ENCODE data around the gene CNKSR3. TPM values are rescaled to one million over a fixed set of nuclear protein-coding genes. Genes with fewer than 3 reads are reported as not detected.

The CNKSR3 gene
- total RNA-seq, 2 donors from 2014 or later, result 9.3 to 13.2 TPM

DNA sequence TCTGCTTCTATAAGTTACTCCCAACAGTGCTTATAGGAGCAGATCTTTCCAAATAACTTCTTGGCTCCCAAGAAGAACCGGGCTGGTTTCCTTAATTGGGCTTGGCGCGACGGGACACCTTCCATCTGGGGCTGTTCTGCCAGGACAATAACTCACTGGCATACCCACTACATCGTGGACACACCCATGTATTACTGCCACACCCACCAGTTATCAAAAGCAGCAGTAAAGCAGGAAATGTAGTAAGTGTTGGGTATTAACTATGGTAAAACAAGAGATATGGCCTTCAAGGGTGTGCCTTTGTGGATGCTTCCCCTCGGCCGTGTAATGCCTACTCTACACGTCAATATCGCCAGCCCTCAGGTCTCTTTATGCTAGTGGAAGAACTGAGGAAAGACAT, 24.7 kb downstream of the CNKSR3 start:
- no peak overlapping the region for H3K27ac ChIP-seq
- no peak for ATAC-seq
- 60 to 66% methylated on average over 8 to 9 of the region's 9 CpGs for WGBS, 2 donors

DNA sequence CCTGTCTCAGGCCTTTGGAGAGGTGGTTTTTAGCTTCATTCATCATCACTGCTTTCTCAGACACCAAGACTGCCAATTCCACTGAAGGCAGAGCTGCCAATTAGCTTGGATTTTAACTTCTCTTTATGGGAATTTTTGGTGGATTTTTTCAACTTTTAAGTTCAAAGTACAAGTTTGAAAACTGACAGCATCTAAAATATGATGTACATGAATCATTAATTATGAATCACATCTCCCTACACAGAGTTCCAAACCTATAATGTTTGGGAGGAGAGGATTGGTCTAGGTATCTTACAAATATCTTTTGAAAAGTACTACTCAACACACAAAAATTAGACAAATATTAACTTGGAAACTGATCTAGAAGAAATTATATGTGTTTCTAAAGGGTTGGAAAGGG, 25.5 kb downstream of the CNKSR3 start:
- TF ChIP-seq, protein P1, sequence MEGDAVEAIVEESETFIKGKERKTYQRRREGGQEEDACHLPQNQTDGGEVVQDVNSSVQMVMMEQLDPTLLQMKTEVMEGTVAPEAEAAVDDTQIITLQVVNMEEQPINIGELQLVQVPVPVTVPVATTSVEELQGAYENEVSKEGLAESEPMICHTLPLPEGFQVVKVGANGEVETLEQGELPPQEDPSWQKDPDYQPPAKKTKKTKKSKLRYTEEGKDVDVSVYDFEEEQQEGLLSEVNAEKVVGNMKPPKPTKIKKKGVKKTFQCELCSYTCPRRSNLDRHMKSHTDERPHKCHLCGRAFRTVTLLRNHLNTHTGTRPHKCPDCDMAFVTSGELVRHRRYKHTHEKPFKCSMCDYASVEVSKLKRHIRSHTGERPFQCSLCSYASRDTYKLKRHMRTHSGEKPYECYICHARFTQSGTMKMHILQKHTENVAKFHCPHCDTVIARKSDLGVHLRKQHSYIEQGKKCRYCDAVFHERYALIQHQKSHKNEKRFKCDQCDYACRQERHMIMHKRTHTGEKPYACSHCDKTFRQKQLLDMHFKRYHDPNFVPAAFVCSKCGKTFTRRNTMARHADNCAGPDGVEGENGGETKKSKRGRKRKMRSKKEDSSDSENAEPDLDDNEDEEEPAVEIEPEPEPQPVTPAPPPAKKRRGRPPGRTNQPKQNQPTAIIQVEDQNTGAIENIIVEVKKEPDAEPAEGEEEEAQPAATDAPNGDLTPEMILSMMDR (IDR thresholded peaks at IDR 0.05), result no peak
- no peak for TF ChIP-seq POLR2A (IDR thresholded peaks at IDR 0.05)
- H3K4me3 ChIP-seq, result no peak overlapping the region
- intact Hi-C loops (cut with DNase I), result no loop called here
- no peak overlapping the region for H3K27ac ChIP-seq
- no peak for DNase-seq
- no peaks in the 10 kb centered on the region for H3K27me3 ChIP-seq
- no peak for ATAC-seq
- no peaks in the 10 kb centered on the region for H3K36me3 ChIP-seq (replicated peaks in 1 of 2; ENCODE audit: insufficient read depth in 1 of 2, low read depth in 2 of 2)
- peaks cover 63% of the 10 kb centered on the region for H3K4me1 ChIP-seq
- H3K9me3 ChIP-seq, result no peaks in the 10 kb centered on the region

More for the DNA sequence above, 24.7 kb downstream of the CNKSR3 start:
- no peaks in the 10 kb centered on the region for H3K36me3 ChIP-seq (replicated peaks in 1 of 2; ENCODE audit: insufficient read depth in 1 of 2, low read depth in 2 of 2)
- H3K4me3 ChIP-seq, result no peak overlapping the region
- intact Hi-C loops (cut with DNase I), result no loop called here
- no peak for DNase-seq
- TF ChIP-seq POLR2A (IDR thresholded peaks at IDR 0.05), result no peak
- TF ChIP-seq, protein P1 (IDR thresholded peaks at IDR 0.05), result no peak
- H3K27me3 ChIP-seq, result no peaks in the 10 kb centered on the region
- H3K9me3 ChIP-seq, result no peaks in the 10 kb centered on the region
- H3K4me1 ChIP-seq, result peaks cover 60% of the 10 kb centered on the region

DNA sequence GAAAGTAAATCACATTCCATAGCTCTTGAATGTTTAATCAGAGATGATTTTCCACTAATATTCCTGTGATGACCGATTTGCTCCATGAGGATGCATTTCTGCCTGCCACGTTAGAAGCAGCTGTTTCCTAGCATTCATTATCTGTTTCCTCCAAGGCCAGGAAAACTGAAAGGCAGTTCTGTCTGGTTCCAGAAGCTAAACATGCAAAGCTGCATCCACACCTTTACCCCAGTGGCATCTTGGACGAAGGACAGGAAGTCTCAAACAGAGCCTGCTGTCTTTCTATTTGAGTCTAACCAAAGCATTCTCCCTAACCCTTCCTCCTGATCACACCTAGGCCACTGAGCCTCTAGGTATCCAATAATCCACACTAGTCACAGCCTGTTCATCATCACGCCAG, 27.6 kb downstream of the CNKSR3 start:
- no peak for TF ChIP-seq POLR2A (IDR thresholded peaks at IDR 0.05)
- TF ChIP-seq, protein P1 (IDR thresholded peaks at IDR 0.05), result no peak
- Histone ChIP-seq H3K4me3 (no peak overlapping the region), H3K4me1 (peaks cover 69% of the 10 kb centered on the region), H3K36me3 (replicated peaks in 1 of 2; ENCODE audit: insufficient read depth in 1 of 2, low read depth in 2 of 2) (no peaks in the 10 kb centered on the region), H3K27me3 (no peaks in the 10 kb centered on the region), H3K27ac (no peak overlapping the region), H3K9me3 (no peaks in the 10 kb centered on the region)
- intact Hi-C loops (cut with DNase I), result no loop called here
- DNase-seq (no peak), ATAC-seq (no peak)
- WGBS, 2 donors, result 25 to 33% methylated on average over 4 of the region's 4 CpGs

DNA sequence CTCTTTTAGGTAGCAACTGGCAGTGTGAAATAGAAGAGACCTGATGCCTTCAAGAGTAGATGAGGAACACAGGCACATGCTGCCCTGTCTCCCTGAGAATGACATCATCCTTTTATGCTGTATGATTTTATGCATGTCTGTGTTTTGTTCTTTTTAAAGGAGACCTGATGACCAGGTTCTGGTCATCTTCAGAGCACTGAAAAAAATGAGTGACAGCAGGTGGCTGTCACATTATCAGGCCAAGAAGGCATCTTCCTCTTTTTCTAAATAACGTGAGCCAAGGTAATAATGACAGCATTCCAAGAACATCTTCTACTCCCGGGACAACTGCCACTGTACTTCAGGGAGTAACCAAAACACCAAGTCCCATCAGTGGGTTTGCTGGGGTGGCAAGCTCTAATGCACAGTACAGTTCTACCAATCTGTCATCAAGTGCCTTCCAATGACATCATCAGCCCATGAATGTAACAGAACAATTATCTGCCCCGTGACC, 28.9 kb downstream of the CNKSR3 start:
- H3K9me3 ChIP-seq, result no peaks in the 10 kb centered on the region
- no peak for DNase-seq
- H3K27me3 ChIP-seq, result no peaks in the 10 kb centered on the region
- no peak overlapping the region for H3K4me3 ChIP-seq
- H3K4me1 ChIP-seq, result peaks cover 70% of the 10 kb centered on the region
- WGBS, 2 donors, result 58 to 64% methylated on average over 3 of the region's 3 CpGs
- intact Hi-C loops (cut with DNase I), result no loop called here
- H3K27ac ChIP-seq, result no peak overlapping the region
- ATAC-seq, result no peak
- TF ChIP-seq, protein P1 (IDR thresholded peaks at IDR 0.05), result no peak
- no peak for TF ChIP-seq POLR2A (IDR thresholded peaks at IDR 0.05)
- no peaks in the 10 kb centered on the region for H3K36me3 ChIP-seq (replicated peaks in 1 of 2; ENCODE audit: insufficient read depth in 1 of 2, low read depth in 2 of 2)

Data from body of pancreas (tissue), 4 donors.